ENCODE data around the gene TFEB. TPM values are rescaled to one million over a fixed set of nuclear protein-coding genes. Genes with fewer than 3 reads are reported as not detected.

TFEB gene
- total and polyA plus RNA-seq, 4 donors, result 1.1 to 6.2 (median 3.8) TPM

DNA sequence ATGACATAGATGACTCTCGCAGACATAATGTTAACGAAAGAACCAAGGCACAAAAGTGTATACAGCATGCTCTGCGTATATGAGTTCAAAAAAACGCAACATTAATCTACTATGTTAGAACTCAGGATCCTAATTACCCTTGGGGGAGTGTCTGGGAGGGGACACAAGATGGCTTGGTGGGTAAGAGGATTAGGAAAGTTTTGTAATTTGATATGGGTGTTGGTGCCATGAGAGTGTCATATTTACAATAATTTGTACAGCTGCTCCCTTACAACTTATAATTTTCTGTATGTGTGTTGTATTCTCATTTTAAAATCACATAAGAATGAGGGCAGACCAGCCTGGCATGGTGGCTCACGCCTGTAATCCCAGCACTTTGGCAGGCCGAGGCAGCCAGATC lies 38.6 kb downstream of the TFEB start:
- no peak for TF ChIP-seq SP1 (IDR thresholded peaks at IDR 0.05)
- no peak for TF ChIP-seq EGR1 (IDR thresholded peaks at IDR 0.05; ENCODE audit: low read depth in 2 of 2)
- TF ChIP-seq RAD21 (IDR thresholded peaks at IDR 0.05), result no peak
- no peak for TF ChIP-seq GABPA (IDR thresholded peaks at IDR 0.05 in 1 of 2, conservative IDR thresholded peaks at IDR 0.05 in 1 of 2)
- no peak for TF ChIP-seq HNF4A (conservative IDR thresholded peaks at IDR 0.05)

GRCh38 chr6:41695825-41696224 lies 39.6 kb downstream of the TFEB start:
- Histone ChIP-seq H3K4me3 (ENCODE audit: low read depth in 1 of 3, low read length in 3 of 3) (no peak overlapping the region), H3K27me3 (ENCODE audit: control insufficient read depth in 4 of 4, insufficient read depth in 4 of 4, low read length in 3 of 4) (no peaks in the 10 kb centered on the region), H3K9ac (ENCODE audit: low read depth in 1 of 2, low read length in 2 of 2) (no peak overlapping the region), H3K4me1 (ENCODE audit: control insufficient read depth in 4 of 4, insufficient read depth in 4 of 4, low read length in 3 of 4) (no peaks in the 10 kb centered on the region), H3K27ac (ENCODE audit: low read depth in 1 of 2, low read length in 2 of 2) (no peak overlapping the region), H3K36me3 (ENCODE audit: control insufficient read depth in 4 of 4, insufficient read depth in 3 of 4, low read depth in 1 of 4, low read length in 3 of 4) (peaks cover 0 to 3% (median 0%) of the 10 kb centered on the region in 4 donors), H3K9me3 (ENCODE audit: control insufficient read depth in 4 of 4, low read length in 3 of 4) (no peaks in the 10 kb centered on the region)
- no peak for DNase-seq (ENCODE audit: low spot score)
- 91% methylated on average over 6 of the region's 6 CpGs for WGBS
- TF ChIP-seq TAF1 (conservative IDR thresholded peaks at IDR 0.05) (no peak), YY1 (IDR thresholded peaks at IDR 0.05) (no peak), REST (IDR thresholded peaks at IDR 0.05) (no peak), CTCF (IDR thresholded peaks at IDR 0.05; ENCODE audit: low read depth, low read length, missing input control) (no peak), ATF3 (IDR thresholded peaks at IDR 0.05) (no peak), MAX (IDR thresholded peaks at IDR 0.05) (no peak), FOXA2 (IDR thresholded peaks at IDR 0.05) (no peak), RAD21 (IDR thresholded peaks at IDR 0.05) (no peak), HNF4G (IDR thresholded peaks at IDR 0.05) (no peak), RXRA (IDR thresholded peaks at IDR 0.05) (no peak), EGR1 (IDR thresholded peaks at IDR 0.05; ENCODE audit: low read depth in 2 of 2) (no peak)

More for the DNA sequence above, 38.6 kb downstream of the TFEB start:
- no peaks in the 10 kb centered on the region for H3K36me3 ChIP-seq (ENCODE audit: control insufficient read depth in 4 of 4, insufficient read depth in 3 of 4, low read depth in 1 of 4, low read length in 3 of 4)
- WGBS, result 97% methylated on average over 6 of the region's 6 CpGs
- H3K27me3 ChIP-seq (ENCODE audit: control insufficient read depth in 4 of 4, insufficient read depth in 4 of 4, low read length in 3 of 4), result no peaks in the 10 kb centered on the region
- no peak overlapping the region for H3K27ac ChIP-seq (ENCODE audit: low read depth in 1 of 2, low read length in 2 of 2)
- H3K9me3 ChIP-seq (ENCODE audit: control insufficient read depth in 4 of 4, low read length in 3 of 4), result no peaks in the 10 kb centered on the region
- no peak overlapping the region for H3K9ac ChIP-seq (ENCODE audit: low read depth in 1 of 2, low read length in 2 of 2)
- no peak for DNase-seq (ENCODE audit: low spot score)
- no peak overlapping the region for H3K4me3 ChIP-seq (ENCODE audit: low read depth in 1 of 3, low read length in 3 of 3)
- no peaks in the 10 kb centered on the region for H3K4me1 ChIP-seq (ENCODE audit: control insufficient read depth in 4 of 4, insufficient read depth in 4 of 4, low read length in 3 of 4)

All from liver (tissue), 9 donors.